NCI-H2081 treated with DMSO at 0.1 percent for 48 hours (cell line): ENCODE measurements around the gene ITPR1.

Experiments
- DNase-seq: peaks from one replicate; lab custom pipeline; 2025; lab: John Stamatoyannopoulos, UW

The ITPR1 gene

GRCh38 chr3:4829031-4829394 is 335.9 kb downstream of the ITPR1 start:
- no peak for DNase-seq

- no peak for DNase-seq
Measured at GRCh38 chr3:4830586-4830914, 337.4 kb downstream of the ITPR1 start.

GRCh38 chr3:4831580-4831950 is 338.4 kb downstream of the ITPR1 start:
- no peak for DNase-seq

GRCh38 chr3:4833471-4833870 is 340.3 kb downstream of the ITPR1 start:
- no peak for DNase-seq

- no peak for DNase-seq
Measured at GRCh38 chr3:4834403-4834866, 341.3 kb downstream of the ITPR1 start.

- DNase-seq: no peak
Measured at GRCh38 chr3:4835616-4836043, 342.5 kb downstream of the ITPR1 start.

- DNase-seq: no peak
Measured at GRCh38 chr3:4836516-4836915, 343.4 kb downstream of the ITPR1 start.

GRCh38 chr3:4837374-4837930 is 344.3 kb downstream of the ITPR1 start:
- no peak for DNase-seq

- DNase-seq: no peak
Measured at GRCh38 chr3:4838621-4839022, 345.5 kb downstream of the ITPR1 start.

- no peak for DNase-seq
Measured at GRCh38 chr3:4839278-4839677, 346.1 kb downstream of the ITPR1 start.

GRCh38 chr3:4841225-4841624 is 348.1 kb downstream of the ITPR1 start:
- DNase-seq: no peak

GRCh38 chr3:4841776-4842440 is 348.8 kb downstream of the ITPR1 start:
- no peak for DNase-seq

- DNase-seq: no peak
Measured at GRCh38 chr3:4843619-4844018, 350.5 kb downstream of the ITPR1 start.

GRCh38 chr3:4845882-4846281 is 352.7 kb downstream of the ITPR1 start:
- DNase-seq: no peak

- peak; percentile 20 for DNase-seq
Measured at GRCh38 chr3:4846543-4846942, 353.4 kb downstream of the ITPR1 start.

- DNase-seq: no peak
Measured at GRCh38 chr3:4848176-4848825, 355.2 kb downstream of the ITPR1 start.

- DNase-seq: no peak
Measured at GRCh38 chr3:4849136-4849535, 356.0 kb downstream of the ITPR1 start.

- DNase-seq: no peak
Measured at GRCh38 chr3:4849739-4850138, 356.6 kb downstream of the ITPR1 start.

GRCh38 chr3:4850211-4850927 is 357.2 kb downstream of the ITPR1 start:
- DNase-seq: no peak

- DNase-seq: no peak
Measured at GRCh38 chr3:4850928-4851265, 357.7 kb downstream of the ITPR1 start.

- DNase-seq: no peak
Measured at GRCh38 chr3:4852780-4853748, 359.9 kb downstream of the ITPR1 start.

- DNase-seq: no peak
Measured at GRCh38 chr3:4853749-4854140, 360.6 kb downstream of the ITPR1 start.
